ENCODE measurements around the gene NFASC. TPM values are rescaled to one million over a fixed set of nuclear protein-coding genes. Genes with fewer than 3 reads are reported as not detected.

NFASC gene
- total and polyA plus RNA-seq, 8 donors: 1.1 to 54.2 (median 13.3) TPM

- no peak for DNase-seq
- WGBS, 5 donors: 73 to 91% (median 86%) methylated on average over 4 of the region's 4 CpGs
- intact Hi-C loops (cut with DNase I; ENCODE audit: low total_unique reads): no loop called here
- Histone ChIP-seq H3K9me3 (no peaks in the 10 kb centered on the region), H3K4me3 (no peak overlapping the region), H3K36me3 (no peaks in the 10 kb centered on the region), H3K27ac (no peak overlapping the region), H3K27me3 (no peaks in the 10 kb centered on the region), H3K4me1 (peaks cover 0 to 7% (median 0%) of the 10 kb centered on the region in 4 donors)
- TF ChIP-seq EP300 (IDR thresholded peaks at IDR 0.05) (no peak), POLR2A (IDR thresholded peaks at IDR 0.05) (no peak), CTCF (IDR thresholded peaks at IDR 0.05) (no peak), POLR2AphosphoS5 (IDR thresholded peaks at IDR 0.05) (no peak)
Measured at GRCh38 chr1:204863730-204864129, 6.9 kb upstream of the NFASC start.

- WGBS, 5 donors: 67 to 80% (median 74%) methylated on average over 5 of the region's 5 CpGs
- H3K4me1 ChIP-seq: peaks cover 0 to 7% (median 0%) of the 10 kb centered on the region in 4 donors
- intact Hi-C loops (cut with DNase I; ENCODE audit: low total_unique reads): no loop called here
- H3K4me3 ChIP-seq: no peak overlapping the region
- H3K9me3 ChIP-seq: no peaks in the 10 kb centered on the region
- no peaks in the 10 kb centered on the region for H3K36me3 ChIP-seq
- DNase-seq: no peak
- no peaks in the 10 kb centered on the region for H3K27me3 ChIP-seq
- TF ChIP-seq POLR2A (IDR thresholded peaks at IDR 0.05) (no peak), POLR2AphosphoS5 (IDR thresholded peaks at IDR 0.05) (no peak), EP300 (IDR thresholded peaks at IDR 0.05) (no peak), CTCF (IDR thresholded peaks at IDR 0.05) (no peak)
- no peak overlapping the region for H3K27ac ChIP-seq
Measured at GRCh38 chr1:204866051-204866596, 4.5 kb upstream of the NFASC start.

GRCh38 chr1:204867203-204867602 is 3.5 kb upstream of the NFASC start:
- Histone ChIP-seq H3K4me1 (peaks cover 0 to 7% (median 2%) of the 10 kb centered on the region in 4 donors), H3K36me3 (no peaks in the 10 kb centered on the region), H3K9me3 (no peaks in the 10 kb centered on the region), H3K4me3 (no peak overlapping the region), H3K27me3 (no peaks in the 10 kb centered on the region), H3K27ac (no peak overlapping the region)
- intact Hi-C loops (cut with DNase I; ENCODE audit: low total_unique reads): no loop called here
- no peak for DNase-seq
- TF ChIP-seq EP300 (IDR thresholded peaks at IDR 0.05) (no peak), POLR2A (IDR thresholded peaks at IDR 0.05) (no peak), POLR2AphosphoS5 (IDR thresholded peaks at IDR 0.05) (no peak), CTCF (IDR thresholded peaks at IDR 0.05) (no peak)
- 74 to 89% (median 85%) methylated on average over 2 of the region's 2 CpGs for WGBS, 5 donors

- intact Hi-C loops (cut with DNase I; ENCODE audit: low total_unique reads): no loop called here
- Histone ChIP-seq H3K4me3 (no peak overlapping the region), H3K4me1 (peaks cover 0 to 7% (median 2%) of the 10 kb centered on the region in 4 donors), H3K27me3 (no peaks in the 10 kb centered on the region), H3K36me3 (no peaks in the 10 kb centered on the region), H3K9me3 (no peaks in the 10 kb centered on the region), H3K27ac (no peak overlapping the region)
- 71 to 82% (median 75%) methylated on average over 10 of the region's 10 CpGs for WGBS, 5 donors
- no peak for DNase-seq
- TF ChIP-seq CTCF (IDR thresholded peaks at IDR 0.05) (no peak), POLR2AphosphoS5 (IDR thresholded peaks at IDR 0.05) (no peak), EP300 (IDR thresholded peaks at IDR 0.05) (no peak), POLR2A (IDR thresholded peaks at IDR 0.05) (no peak)
Measured at GRCh38 chr1:204867666-204868339, 2.9 kb upstream of the NFASC start.
